ENCODE results near the gene RUVBL1.
"Not testable (repeated sequence)": the region's sequence is repeated elsewhere in the genome, so short reads cannot be mapped to it uniquely, and the experiment has no call there.

RUVBL1 gene

DNA sequence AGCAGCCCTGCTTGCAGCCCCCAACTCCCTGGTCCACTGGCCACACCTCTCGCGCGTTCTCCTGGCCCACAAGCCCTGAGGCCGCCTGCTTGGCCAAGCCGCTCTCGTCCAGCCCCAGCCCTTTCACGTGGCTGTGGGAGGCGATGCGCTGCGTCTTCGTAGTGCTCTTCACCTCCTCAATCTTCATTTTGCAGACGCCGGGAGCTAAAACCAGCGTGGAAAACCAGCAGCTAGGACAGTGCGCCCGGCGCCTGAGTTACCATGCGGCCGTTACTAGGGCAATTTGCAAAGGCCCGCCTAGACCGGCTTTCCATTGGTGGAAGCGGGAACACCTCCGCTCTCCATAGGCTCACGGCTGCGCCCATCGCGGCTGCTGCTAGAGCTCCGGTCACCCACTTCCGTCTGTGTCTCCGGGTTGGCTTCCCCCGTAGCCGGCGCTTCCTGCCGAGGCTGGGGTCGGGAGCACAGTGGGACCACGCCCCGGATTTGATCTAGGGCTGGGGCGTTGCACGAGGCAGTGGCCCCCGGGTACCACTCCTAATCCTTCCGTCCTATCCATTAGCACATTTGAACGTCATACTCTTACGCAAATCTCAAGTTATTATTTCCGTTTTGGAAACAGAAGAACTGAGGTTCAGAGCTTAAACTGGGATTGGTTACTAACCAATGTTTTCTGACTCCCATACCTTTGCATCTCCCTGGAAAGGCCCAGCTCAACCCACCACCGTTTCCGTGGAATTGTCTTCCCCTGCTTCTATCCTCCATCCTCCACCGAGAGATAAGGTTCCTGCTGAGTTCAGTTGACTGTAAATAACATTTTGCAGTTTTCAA lies at the start of gene RUVBL1:
Gene RUVBL1 (minus strand): TSS at position 275 of the 831 bp plus-strand sequence. CDS start 88 bp downstream, at position 187.
- DNase-seq: peak; percentile 100

DNA sequence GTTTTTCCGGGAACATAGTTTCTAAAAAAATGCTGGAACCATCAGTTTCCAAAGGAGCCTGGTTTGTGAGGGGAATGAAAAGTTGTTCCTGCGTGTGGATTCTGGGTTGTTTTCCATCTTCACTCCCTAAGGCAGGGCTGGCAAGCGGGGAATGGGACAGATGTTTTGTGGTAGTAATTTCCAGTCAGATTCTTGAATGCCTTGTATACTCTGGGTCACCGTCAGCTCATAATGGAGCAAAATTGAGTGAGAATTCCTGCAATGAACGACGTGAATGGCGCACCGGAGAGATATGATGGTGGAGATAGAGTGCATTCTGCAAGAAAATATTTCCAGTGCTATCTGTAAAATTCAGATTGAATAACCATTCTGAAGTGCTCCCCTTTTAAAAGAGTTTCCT lies 49.6 kb upstream of the RUVBL1 start:
- no peak for DNase-seq

DNA sequence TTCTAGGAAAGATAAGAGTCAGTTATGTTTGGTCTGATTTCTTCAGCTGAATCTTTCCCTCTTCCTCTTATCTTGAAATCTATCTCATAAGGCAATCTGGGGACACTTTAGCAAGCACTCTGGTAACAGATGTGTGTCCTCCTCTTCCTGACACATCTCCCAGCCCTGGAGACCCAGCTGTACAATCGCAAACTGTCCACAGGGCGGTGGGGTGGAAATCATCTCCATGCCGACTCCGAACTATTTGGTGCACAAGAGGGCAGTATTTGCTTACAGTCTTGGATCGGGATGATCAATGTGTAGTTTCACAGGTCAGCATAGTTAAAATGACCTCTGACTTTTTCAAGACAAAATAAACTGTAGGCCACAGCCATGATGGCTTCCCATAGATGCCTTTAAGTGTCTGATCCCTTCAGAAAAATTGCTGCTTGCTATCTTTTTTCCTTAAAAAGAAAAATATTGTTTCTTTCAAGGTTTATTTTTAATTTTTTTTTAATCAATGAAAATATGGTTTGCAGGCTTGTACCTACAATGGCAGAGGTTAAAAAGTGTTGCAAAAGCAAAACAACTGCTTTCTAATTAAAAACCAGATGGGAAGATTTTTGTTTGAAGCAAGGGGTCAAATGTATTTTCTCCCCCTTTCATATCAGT lies 47.4 kb upstream of the RUVBL1 start:
- DNase-seq: peak; percentile 66

DNA sequence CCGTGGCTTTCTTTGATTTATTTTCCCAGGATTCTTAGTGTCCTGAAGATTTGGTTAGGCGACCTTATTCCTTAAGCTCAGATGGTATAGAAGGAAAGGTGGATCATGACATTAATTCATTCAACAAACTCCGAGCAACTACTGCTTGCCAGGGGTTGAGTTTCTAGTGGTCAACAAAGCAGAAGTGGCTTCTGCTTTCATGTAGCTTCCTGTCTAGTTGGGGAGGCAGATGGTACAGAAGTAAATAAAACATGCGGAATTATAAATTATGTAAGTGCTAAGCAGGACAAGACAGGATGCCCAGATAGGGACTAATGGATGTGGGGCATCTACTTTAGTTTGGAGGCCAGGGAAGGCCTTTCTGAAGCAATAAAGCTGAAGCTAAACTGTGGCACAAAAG lies 45.2 kb upstream of the RUVBL1 start:
- no peak for DNase-seq

DNA sequence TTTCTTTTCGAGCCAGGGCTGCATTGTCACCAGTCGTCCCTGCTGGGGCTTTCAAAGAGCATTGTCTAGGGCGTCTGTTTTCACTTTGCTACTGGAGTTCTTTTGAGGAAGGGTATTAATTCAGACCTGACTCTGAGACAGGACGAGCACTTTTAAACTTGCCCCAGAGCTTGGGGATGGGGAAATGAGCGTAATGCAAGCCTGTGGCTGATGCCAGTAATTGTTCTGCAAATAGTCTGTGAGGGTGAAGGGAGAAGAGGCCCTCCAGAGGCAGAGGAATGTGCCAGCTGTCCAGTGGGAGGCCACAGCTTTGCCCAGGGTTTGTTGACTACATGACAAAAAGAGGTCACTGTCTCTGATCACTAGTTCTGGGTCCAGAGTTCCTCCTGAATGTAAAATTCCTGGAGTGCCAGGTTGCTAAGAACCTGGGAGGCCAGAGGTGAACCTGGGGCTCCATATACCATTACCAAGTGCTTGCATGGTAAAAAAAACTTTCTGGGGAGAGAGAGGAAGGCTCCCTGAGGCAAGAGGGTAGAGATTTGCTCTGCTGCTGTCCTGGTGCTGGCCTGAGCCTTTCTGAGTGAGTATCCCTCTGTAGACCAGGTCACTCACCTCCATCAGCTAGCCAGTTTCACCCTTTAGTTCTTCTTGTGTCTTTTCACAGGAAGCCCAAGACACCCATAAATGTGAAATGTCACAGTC lies 44.5 kb upstream of the RUVBL1 start:
- DNase-seq: no peak

DNA sequence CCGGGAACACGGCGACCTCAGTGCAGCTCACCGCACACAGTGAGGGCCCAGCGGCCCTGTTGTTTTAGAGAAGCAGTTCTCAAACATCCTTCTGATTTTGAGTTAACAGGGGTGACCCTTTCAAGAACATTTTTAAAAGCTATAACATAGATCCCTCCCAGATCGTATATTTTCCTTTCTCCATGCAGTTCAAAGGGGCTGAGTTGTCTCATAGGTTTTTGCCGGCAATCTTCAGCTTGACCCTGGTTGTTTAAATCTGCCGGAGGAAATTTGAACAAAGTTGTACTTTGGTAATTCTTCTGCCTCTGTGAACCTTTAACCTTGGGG lies 44.0 kb upstream of the RUVBL1 start:
- no peak for DNase-seq

DNA sequence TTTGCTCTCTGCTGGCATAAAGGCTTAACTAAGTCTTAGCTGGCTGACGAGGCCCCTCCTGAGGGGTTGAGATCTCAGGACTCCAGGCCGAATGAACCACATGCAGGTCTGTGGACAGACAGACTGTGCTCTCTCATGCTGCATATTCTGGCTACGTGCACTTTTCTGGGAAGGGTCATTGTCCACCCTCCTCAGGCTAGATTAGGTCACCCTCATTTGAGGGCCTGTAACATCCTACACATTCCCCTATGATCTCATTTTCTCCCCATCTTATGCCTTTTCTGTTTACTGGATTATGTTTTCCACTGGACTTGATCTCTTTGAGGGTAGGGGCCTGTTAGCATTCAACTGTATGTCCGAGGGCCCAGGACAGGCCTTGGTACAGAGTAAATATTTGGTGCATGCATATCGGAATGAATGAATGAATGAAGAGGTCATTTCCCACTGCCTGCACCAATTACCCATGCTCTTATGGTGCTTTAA lies 43.4 kb upstream of the RUVBL1 start:
- DNase-seq: no peak

DNA sequence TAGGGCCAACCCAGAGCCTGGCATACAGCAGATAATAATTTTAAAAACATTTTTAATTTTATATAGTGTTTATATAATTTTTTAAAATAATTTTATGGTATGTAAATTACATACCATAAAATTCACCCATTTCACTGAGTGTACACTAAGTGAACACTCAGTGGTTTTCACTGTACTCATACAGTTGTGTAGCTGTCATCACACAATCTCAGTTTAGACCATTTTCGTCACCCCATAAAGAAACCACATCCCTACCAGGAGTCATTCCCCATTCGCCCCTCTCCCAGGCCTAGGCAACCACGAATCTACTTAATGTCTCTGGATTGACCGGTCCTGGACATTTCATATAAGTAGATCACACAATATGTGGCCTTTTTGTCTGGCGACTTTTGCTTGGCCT lies 39.8 kb upstream of the RUVBL1 start:
- DNase-seq: no peak

DNA sequence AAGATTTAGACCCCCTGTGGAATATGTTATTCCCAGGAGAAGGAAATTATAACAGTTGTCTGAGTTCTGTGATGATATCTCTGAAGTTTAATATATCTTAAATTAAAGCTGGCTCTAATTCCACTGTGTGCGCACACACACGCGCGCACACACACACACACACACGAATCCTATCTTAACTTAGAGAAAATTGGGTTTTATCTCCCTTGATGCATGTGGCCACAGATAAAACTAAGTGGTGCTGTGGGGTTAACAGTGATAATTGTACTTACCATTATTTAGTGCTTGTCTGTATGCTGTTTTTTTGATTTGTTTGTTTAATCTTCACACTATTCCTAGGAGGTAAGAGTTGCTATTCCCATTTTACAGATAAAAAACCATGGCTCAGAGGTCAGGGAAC lies 37.0 kb upstream of the RUVBL1 start:
- no peak for DNase-seq

DNA sequence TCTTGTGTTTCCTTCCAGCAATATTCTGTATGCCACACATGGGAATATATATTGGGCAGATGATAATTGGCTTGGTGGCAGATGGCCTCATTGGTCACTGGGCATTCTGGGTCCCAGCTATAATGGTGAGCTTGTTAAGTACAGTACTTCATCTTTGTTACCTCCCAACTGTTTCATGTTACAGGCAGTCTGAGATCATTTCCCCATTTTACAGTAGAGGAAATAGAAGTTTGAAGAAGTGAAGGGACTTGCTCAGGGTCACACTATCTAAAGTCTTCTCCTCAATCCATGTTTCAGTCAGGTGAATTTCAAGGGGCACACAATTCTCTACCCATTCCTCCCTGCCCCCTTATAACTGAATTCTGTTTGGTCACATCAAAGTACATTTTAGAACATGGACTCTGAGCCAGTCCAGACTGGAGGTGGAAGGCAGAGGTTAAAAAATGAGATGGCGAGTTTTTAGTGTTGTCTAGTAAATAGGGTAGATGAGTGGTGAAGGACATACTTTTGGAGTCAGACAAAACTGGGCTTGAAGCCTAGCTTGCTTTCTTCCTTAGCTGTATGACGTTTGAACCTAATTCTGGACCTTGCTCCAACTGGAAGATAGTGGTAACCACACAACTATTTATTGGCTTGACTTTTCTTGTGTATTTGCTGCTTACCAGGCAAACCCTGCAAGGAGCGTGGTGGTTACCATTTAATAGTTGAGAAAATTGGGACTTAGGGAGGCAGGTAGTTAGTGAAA lies 32.2 kb upstream of the RUVBL1 start:
- DNase-seq: no peak

DNA sequence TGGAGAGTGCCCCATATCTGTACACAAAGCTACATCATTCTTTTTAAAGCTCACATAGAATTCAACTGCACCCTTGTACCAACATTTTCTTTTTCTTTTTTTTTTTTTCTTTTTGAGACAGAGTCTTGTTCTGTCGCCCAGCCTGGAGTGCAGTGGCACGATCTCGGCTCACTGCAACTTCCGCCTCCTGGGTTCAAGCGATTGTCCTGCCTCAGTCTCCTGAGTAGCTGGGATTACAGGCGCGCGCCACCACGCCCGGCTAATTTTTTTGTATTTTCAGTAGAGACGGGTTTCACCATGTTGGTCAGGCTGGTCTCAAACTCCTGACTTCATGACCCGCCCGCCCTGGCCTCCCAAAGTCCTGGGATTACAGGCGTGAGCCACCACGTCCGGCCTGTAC lies 30.7 kb upstream of the RUVBL1 start:
- DNase-seq: not testable (repeated sequence)

DNA sequence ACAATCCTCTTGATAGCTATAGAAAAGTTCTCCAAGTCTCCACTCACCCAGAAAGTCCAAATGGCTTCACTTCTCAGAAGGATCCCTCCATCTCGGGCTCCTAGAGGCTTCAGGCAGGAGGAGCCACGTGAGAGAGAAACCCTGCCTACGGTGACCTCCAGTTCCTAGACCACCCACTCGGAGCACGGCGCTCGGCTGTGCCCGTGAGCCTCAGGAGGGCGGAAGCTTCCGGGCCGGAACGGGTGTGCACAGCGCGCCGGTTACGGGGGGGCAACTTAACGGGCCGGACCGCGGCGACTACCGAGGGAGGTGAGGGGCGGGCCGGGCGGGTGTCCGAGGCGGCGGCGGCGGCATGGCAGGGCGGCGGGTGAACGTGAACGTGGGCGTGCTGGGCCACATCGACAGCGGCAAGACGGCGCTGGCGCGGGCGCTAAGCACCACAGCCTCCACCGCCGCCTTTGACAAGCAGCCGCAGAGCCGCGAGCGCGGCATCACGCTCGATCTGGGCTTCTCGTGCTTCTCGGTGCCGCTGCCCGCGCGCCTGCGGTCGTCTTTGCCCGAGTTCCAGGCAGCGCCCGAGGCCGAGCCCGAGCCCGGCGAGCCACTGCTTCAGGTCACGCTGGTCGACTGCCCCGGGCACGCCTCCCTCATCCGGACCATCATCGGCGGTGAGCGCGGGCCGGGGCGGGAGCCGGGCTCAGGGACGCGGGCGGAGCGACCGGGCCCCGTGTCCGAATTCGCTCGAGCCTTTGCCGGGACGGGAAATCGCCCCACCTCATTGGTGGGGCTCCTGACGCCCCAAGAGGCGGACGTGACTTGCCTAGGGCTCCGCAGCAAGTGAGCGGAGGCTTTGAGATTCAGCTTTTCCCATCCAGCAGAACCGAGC lies 29.8 kb upstream of the RUVBL1 start, which contains the start of gene EEFSEC:
Gene EEFSEC (plus strand): TSS at position 326 of the 886 bp plus-strand sequence. CDS start 27 bp downstream, at position 353.
- peak; percentile 85 for DNase-seq

DNA sequence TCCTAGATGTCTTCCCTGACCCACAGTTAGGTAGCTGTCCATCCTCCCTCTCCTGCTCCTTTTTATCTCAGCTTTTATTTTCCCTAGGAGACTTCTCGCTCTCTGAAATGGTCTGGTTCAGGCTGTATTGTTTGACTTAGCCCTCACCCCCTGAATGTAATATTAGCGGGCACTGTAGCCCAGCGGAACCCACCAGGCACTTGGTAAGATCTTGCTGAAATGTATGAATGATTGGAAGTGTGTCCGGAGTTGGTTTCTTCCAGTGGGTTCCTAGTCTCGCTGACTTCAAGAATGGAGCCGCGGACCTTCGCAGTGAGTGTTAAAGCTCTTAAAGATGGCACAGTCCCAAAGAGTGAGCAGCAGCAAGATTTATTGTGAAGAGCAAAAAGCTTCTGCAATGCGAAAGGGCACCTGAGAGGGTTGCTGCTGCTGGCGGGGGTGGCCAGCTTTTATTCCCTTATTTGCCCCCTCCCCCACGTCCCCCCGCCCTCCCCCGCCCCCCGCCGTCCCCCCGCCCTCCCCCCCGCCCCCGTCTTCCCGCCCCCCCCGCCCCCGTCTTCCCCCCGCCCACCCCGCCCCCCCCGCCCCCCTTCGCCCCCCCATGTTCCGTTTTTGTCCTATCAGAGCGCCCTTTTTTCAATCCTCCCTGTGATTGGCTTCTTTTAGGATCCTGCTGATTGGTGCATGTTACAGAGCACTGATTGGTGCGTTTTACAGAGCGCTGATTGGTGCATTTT lies 29.0 kb upstream of the RUVBL1 start:
- DNase-seq: no peak

DNA sequence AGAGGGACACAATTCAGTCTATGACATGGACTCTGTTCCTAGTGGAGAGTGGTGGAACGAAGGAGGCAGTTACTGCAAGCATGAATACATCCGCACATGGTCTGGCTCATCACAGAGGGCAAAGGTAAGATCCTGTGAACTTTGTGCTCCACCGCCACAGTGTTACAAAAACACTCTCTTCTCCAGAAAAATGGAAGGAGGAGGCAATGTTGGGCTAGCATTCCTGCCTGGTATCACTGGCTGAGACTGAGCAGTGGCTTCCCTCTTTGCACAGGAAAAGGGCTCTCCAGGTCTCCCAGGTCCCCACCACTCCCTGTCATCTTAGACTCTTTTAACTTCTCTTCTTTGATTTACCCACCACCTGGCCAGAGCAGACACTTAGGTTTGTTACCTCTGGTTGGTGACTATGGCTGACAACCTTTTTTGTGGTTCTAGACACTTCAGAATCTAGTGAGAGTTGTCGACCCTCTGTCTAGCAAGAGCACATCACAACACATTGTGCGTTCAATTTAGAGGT lies 28.2 kb upstream of the RUVBL1 start:
- no peak for DNase-seq

DNA sequence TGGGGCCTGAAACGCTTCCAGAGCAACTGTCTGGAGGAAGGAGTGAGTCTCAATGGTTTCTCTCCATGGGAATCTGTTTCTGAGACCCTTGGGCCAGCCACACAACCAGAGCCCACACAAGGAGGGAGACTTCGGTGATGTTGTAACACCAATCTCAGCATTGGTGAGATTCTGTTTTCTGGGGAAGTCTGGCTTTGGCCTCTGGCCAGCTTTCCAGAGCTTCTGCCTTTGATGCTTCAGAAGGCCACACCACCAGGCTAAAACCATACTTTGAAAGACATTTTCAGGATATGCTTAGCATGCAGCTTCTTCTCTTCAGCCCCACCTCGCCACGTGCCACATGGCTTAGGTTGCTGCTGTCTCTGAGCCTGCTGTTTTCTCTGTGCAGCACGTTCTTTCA lies 26.0 kb upstream of the RUVBL1 start:
- DNase-seq: no peak

DNA sequence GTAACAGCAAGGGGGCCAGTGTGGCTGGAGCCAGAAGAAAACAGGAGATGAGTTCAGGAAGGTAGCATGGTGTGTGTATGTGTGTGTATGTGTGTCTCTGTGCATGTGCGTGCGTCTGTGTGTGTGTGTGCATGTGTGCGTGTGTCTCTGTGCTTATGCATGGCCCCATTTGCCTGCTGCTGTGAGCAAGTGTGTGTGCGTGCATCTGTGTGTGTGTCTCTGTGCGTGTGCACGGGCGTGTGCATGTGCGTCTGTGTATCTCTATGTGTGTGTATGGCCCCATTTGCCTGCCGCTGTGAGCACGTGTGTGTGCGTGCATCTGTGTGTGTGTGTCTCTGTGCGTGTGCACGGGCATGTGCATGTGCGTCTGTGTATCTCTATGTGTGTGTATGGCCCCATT lies 22.6 kb upstream of the RUVBL1 start:
- no peak for DNase-seq

DNA sequence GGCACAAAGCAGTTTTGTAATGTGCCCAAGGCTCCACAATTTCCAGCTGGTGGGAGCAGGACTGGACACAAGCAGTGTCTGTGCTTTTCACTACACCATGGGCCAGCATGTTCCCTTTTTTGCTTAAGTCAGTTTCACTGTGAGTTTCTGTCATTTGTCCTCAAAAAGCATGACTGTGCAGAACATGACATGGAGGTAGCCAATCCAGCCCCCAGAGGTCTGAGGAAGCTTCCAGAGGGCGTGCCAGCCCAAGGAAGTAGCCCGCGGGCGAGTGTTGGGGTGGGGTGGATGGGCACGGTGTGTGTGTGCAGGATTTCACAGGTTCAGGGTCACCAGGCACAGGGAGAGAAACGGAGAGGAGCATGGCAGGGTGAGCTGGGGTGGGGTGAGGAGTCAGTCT lies 21.7 kb upstream of the RUVBL1 start:
- DNase-seq: no peak

DNA sequence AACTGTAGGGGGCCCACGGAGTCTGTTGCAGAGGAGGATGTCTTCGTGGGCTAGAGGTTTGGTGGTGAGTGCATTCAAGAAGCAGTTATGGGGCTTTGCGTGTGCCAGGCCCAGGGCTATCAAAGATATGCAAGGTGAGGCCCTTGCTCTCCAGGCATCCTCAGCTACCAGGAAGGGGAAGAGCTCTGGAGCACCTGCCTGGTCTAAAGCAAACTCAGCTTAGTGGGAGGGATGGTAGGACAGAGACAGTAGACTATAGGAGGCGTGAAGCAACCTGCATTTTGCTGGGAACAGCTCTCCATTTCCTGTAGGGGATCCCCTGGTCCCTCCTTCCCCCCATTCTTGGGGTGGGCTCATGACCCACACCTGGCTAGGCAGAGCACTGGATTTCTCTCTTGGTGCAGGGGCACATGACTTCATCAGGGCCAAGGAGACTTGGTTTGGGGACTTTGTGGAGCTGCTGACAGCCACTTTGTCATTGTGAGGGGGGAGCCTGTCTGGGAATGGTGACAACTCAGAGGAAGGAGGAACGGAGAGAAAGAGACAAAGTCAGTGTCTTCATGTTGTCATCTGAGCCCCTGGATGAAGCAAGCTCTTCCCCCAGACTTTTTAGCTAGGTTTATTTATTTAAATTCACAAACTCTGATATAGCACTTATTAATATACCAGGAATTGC lies 21.0 kb upstream of the RUVBL1 start:
- DNase-seq: no peak

DNA sequence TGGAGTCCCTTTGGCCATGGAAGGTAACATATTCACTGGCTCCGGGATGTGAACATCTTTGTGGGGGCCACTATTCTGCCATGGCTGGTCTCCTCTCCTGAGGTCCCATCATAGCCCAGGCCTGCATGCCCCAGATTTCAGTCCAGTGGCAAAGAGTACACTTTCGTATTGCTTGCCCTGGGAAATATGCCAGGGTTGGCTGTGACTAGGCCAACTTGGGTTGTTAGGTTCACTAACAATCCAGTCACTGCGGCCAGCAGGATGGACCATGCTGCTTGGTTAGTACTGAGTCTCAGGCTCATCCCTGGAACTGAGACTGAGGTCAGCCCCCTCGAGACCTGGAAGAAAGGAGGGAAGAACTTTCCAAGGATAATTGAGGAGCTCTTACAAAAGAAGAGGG lies 19.9 kb upstream of the RUVBL1 start:
- no peak for DNase-seq

DNA sequence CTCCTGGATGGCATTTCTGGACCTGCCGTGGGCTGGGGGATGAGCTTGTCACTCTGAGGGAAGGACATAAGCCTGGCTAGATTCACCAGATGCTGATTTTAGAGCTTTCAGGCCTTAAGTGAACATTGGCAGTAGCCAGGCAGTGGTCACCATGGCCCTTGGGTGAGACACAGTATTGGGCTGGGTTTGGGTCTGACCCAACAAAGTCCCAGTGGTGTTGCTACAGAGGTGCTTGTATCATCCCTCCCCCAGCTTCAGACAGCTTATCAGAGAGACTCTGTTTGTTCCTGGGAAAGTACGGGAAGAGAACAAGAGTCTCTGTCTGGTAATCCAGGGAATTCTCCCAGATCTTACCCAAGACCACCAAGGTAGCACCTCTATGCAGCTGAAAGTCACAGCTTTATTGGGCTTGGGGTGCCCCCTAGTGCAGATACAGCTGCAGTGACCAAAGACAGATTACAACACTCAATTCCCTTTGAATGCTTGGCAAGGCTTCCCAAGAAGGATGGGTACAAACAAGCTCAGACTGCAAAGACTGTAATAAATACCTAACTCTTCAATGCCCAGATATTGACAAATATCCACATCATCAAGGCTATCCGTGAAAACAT lies 9.8 kb upstream of the RUVBL1 start:
- peak; percentile 69 for DNase-seq

All from NCI-H1105 treated with DMSO at 0.1 percent for 48 hours (cell line).